ENCODE results near the gene CCDC93.
"Not testable (repeated sequence)": the region's sequence is repeated elsewhere in the genome, so short reads cannot be mapped to it uniquely, and the experiment has no call there.

The CCDC93 gene

GRCh38 chr2:118031566-118031965, 17.7 kb upstream of the CCDC93 start:
- no peak for DNase-seq (ENCODE audit: low read depth)
- H3K4me3 ChIP-seq (ENCODE audit: low read depth, low read length) = no peak overlapping the region
- TF ChIP-seq, protein P1, sequence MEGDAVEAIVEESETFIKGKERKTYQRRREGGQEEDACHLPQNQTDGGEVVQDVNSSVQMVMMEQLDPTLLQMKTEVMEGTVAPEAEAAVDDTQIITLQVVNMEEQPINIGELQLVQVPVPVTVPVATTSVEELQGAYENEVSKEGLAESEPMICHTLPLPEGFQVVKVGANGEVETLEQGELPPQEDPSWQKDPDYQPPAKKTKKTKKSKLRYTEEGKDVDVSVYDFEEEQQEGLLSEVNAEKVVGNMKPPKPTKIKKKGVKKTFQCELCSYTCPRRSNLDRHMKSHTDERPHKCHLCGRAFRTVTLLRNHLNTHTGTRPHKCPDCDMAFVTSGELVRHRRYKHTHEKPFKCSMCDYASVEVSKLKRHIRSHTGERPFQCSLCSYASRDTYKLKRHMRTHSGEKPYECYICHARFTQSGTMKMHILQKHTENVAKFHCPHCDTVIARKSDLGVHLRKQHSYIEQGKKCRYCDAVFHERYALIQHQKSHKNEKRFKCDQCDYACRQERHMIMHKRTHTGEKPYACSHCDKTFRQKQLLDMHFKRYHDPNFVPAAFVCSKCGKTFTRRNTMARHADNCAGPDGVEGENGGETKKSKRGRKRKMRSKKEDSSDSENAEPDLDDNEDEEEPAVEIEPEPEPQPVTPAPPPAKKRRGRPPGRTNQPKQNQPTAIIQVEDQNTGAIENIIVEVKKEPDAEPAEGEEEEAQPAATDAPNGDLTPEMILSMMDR (IDR thresholded peaks at IDR 0.05; ENCODE audit: low read depth, low read length, missing control alignments) = no peak

DNA sequence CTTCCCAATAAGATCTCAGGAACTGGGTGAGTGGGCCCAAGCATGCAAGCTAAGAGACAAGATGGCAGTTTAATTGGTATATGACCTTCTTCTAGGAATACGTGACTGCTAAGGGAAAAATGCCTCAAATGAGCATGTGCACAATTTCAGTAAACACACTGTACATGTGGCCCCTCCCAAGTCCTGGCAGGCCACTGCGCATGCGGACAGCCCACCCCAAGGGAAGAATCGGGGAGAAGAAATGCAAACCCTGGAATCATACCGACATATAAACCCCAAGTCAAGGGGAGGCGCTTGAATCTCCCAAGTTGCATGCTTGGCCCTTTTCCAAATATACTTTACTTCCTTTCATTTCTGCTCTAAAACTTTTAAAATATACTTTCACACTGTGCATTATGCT, 15.2 kb upstream of the CCDC93 start:
- TF ChIP-seq, protein P1 (IDR thresholded peaks at IDR 0.05; ENCODE audit: low read depth, low read length, missing control alignments) = no peak
- no peak for DNase-seq (ENCODE audit: low read depth)
- no peak overlapping the region for H3K4me3 ChIP-seq (ENCODE audit: low read depth, low read length)

- H3K4me3 ChIP-seq (ENCODE audit: low read depth, low read length) = no peak overlapping the region
- DNase-seq (ENCODE audit: low read depth) = no peak
- TF ChIP-seq, protein P1 (IDR thresholded peaks at IDR 0.05; ENCODE audit: low read depth, low read length, missing control alignments) = no peak
Measured at GRCh38 chr2:118021356-118021755, 7.5 kb upstream of the CCDC93 start.

DNA sequence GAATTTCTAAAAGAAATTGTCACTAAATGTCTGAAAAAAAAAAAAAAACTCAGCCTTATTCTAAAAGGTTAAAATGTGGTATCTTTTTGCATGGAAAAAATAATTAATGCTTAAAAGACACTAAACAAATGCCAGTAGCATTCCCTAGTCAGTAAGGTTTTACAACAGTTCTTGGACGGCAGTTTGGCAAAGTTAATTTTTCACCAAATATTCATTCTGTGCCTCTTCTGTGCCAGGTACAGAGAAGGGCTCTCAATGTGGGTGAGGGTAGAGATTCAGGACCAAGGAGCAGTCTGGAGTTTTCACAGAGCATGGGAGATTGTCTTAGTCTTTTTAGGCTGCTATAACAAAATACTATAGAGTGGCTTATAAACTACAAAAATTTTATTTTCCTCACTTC, 6.0 kb upstream of the CCDC93 start:
- H3K4me3 ChIP-seq (ENCODE audit: low read depth, low read length) = no peak overlapping the region
- TF ChIP-seq, protein P1 (IDR thresholded peaks at IDR 0.05; ENCODE audit: low read depth, low read length, missing control alignments) = no peak

GRCh38 chr2:118016911-118017310, 3.0 kb upstream of the CCDC93 start:
- no peak for DNase-seq (ENCODE audit: low read depth)
- no peak overlapping the region for H3K4me3 ChIP-seq (ENCODE audit: low read depth, low read length)
- TF ChIP-seq, protein P1 (IDR thresholded peaks at IDR 0.05; ENCODE audit: low read depth, low read length, missing control alignments) = no peak

More for the DNA sequence above, 6.0 kb upstream of the CCDC93 start:
- DNase-seq (ENCODE audit: low read depth) = no peak

DNA sequence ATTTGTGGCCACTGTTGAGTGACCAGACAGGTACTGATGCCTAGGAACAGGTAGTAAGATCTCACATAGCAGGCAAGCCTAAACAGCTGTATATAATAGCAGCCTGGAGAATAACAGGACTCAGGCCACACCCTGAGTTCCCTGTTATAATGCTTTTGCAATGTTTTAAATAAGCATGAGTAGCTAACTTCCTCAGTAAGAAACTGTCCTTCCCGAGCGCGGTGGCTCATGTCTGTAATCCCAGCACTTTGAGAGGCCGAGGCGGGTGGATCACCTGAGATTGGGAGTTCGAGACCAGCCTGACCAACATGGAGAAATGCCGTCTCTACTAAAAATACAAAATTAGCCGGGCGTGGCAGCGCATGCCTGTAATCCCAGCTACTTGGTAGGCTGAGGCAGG, 1.9 kb upstream of the CCDC93 start:
- H3K4me3 ChIP-seq (ENCODE audit: low read depth, low read length); DNase-seq (ENCODE audit: low read depth): not testable (repeated sequence)

DNA sequence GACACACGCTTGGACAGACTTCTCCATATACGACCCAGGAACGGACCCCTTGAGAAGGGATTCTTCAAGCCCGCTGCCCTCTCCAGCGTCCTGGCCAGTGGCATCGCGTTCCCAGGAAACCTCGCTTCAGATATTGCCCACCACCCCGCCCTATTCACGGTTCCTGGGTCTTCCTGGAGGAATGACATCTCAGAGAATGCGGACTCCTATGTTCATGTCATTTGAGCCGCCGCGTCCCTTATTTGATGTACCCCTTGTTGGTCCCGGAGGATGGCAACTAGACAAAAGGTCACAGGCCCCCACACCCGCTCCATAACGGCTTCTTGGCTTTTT, 588 bp upstream of the CCDC93 start:
- peak overlapping the region; percentile 99 for H3K4me3 ChIP-seq (ENCODE audit: low read depth, low read length)
- no peak for DNase-seq (ENCODE audit: low read depth)
- TF ChIP-seq, protein P1 (IDR thresholded peaks at IDR 0.05; ENCODE audit: low read depth, low read length, missing control alignments) = no peak

All from GM12864 (cell line).